GM12864 (cell line): Measurements from ENCODE around the gene CFAP77.

Experiments used
- DNase-seq: peaks from one replicate; pipeline ENCODE4 v3.0.0-alpha.2; 2011; ENCODE audit warnings: low read depth
- H3K4me3 ChIP-seq: 2 replicates; pipeline ENCODE4 v1.5.1; 2011; ENCODE audit warnings: mild to moderate bottlenecking, low read depth, low read length, control low read depth
- CTCF ChIP-seq: IDR thresholded peaks from 2 replicates; pipeline ENCODE4 v1.5.1; 2011; ENCODE audit warnings: low read depth, mild to moderate bottlenecking, moderate library complexity, low read length, control low read depth, inconsistent platforms; ENCODE audit errors: missing control alignments

Gene CFAP77

GRCh38 chr9:132390966-132391365 lies 19.0 kb upstream of the CFAP77 start:
- no peak for TF ChIP-seq CTCF
- no peak for DNase-seq
- no peak overlapping the region for H3K4me3 ChIP-seq

GRCh38 chr9:132391449-132391848 lies 18.6 kb upstream of the CFAP77 start:
- no peak for TF ChIP-seq CTCF
- no peak overlapping the region for H3K4me3 ChIP-seq
- DNase-seq = no peak

GRCh38 chr9:132395560-132395959 lies 14.5 kb upstream of the CFAP77 start:
- TF ChIP-seq CTCF = no peak
- DNase-seq = no peak

GRCh38 chr9:132401824-132402223 lies 8.2 kb upstream of the CFAP77 start:
- no peak for DNase-seq
- H3K4me3 ChIP-seq = no peak overlapping the region
- no peak for TF ChIP-seq CTCF

More at GRCh38 chr9:132395560-132395959, 14.5 kb upstream of the CFAP77 start:
- H3K4me3 ChIP-seq = no peak overlapping the region

GRCh38 chr9:132404228-132404881 lies 5.7 kb upstream of the CFAP77 start:
- TF ChIP-seq CTCF = no peak
- no peak for DNase-seq
- H3K4me3 ChIP-seq = no peak overlapping the region

GRCh38 chr9:132406554-132407122 lies 3.4 kb upstream of the CFAP77 start, which contains the start of gene TTF1:
TTF1 (minus strand) TSS chr9:132406840; CDS start chr9:132402821, 4,019 bp downstream.
- H3K4me3 ChIP-seq = peak within 1 kb of the TSS; percentile 65
- DNase-seq = peak; percentile 91
- TF ChIP-seq CTCF = no peak

- no peak for DNase-seq
- TF ChIP-seq CTCF = no peak
- no peak overlapping the region; the same call in 1 of the 2 replicates for H3K4me3 ChIP-seq
Observed at GRCh38 chr9:132407196-132407595, 2.8 kb upstream of the CFAP77 start.
